Measurements from ENCODE around the gene RNF4. TPM values are rescaled to one million over a fixed set of nuclear protein-coding genes. Genes with fewer than 3 reads are reported as not detected.
A peak's percentile ranks its signal among the peaks of the same experiment; 100 is the strongest.

The RNF4 gene
- total RNA-seq, 1 experiment from 2014 or later: 113 TPM

GRCh38 chr4:2437475-2438215 lies 31.3 kb upstream of the RNF4 start:
- H3K36me3 ChIP-seq (ENCODE audit: insufficient read depth, low read length, poor library complexity, severe bottlenecking): no peaks in the 10 kb centered on the region
- no peak overlapping the region for H3K4me3 ChIP-seq (ENCODE audit: low read depth, low read length, poor library complexity, severe bottlenecking)
- H3K4me1 ChIP-seq (ENCODE audit: insufficient read depth, low read length, poor library complexity, severe bottlenecking): peaks cover 5% of the 10 kb centered on the region
- H3K9me3 ChIP-seq (ENCODE audit: low read depth, low read length, poor library complexity, severe bottlenecking): no peaks in the 10 kb centered on the region
- DNase-seq (ENCODE audit: low spot score): no peak
- no peaks in the 10 kb centered on the region for H3K27me3 ChIP-seq (replicated peaks; ENCODE audit: insufficient read depth, low read depth, low read length, poor library complexity)
- no peak for TF ChIP-seq EZH2 (IDR thresholded peaks at IDR 0.05; ENCODE audit: borderline replicate concordance, low read depth, low read length, poor library complexity, severe bottlenecking)
- TF ChIP-seq CTCF (conservative IDR thresholded peaks at IDR 0.05; ENCODE audit: low read depth, low read length): no peak
- ChIA-PET POLR2A (ENCODE audit: low non-redundant PET) (no interaction called here), CTCF (interaction anchor here (0.5 kb wide), 1 partner anchor 138 kb away, joined by 4 read pairs; no protein-coding TSS in a partner anchor)
- no TSS peak for BruUV-seq (replicated peaks)
- intact Hi-C loops (cut with micrococcal nuclease; ENCODE audit: unreplicated experiment): no loop called here
- H3K27ac ChIP-seq (ENCODE audit: low read depth, low read length, poor library complexity, severe bottlenecking): no peak overlapping the region

GRCh38 chr4:2438822-2439718 lies 29.8 kb upstream of the RNF4 start:
- H3K27ac ChIP-seq (ENCODE audit: low read depth, low read length, poor library complexity, severe bottlenecking): no peak overlapping the region
- CTCF ChIA-PET: no interaction called here
- no peaks in the 10 kb centered on the region for H3K9me3 ChIP-seq (ENCODE audit: low read depth, low read length, poor library complexity, severe bottlenecking)
- H3K27me3 ChIP-seq (replicated peaks; ENCODE audit: insufficient read depth, low read depth, low read length, poor library complexity): no peaks in the 10 kb centered on the region
- no TSS peak for BruUV-seq (replicated peaks)
- POLR2A ChIA-PET (ENCODE audit: low non-redundant PET): no interaction called here
- no peaks in the 10 kb centered on the region for H3K36me3 ChIP-seq (ENCODE audit: insufficient read depth, low read length, poor library complexity, severe bottlenecking)
- no peak for TF ChIP-seq EZH2 (IDR thresholded peaks at IDR 0.05; ENCODE audit: borderline replicate concordance, low read depth, low read length, poor library complexity, severe bottlenecking)
- TF ChIP-seq CTCF (conservative IDR thresholded peaks at IDR 0.05; ENCODE audit: low read depth, low read length): no peak
- intact Hi-C loops (cut with micrococcal nuclease; ENCODE audit: unreplicated experiment): no loop called here
- no peak for DNase-seq (ENCODE audit: low spot score)
- H3K4me3 ChIP-seq (ENCODE audit: low read depth, low read length, poor library complexity, severe bottlenecking): no peak overlapping the region
- peaks cover 4% of the 10 kb centered on the region for H3K4me1 ChIP-seq (ENCODE audit: insufficient read depth, low read length, poor library complexity, severe bottlenecking)

GRCh38 chr4:2441393-2442174 lies 27.3 kb upstream of the RNF4 start:
- Histone ChIP-seq H3K4me1 (ENCODE audit: insufficient read depth, low read length, poor library complexity, severe bottlenecking) (no peaks in the 10 kb centered on the region), H3K27ac (ENCODE audit: low read depth, low read length, poor library complexity, severe bottlenecking) (no peak overlapping the region), H3K27me3 (replicated peaks; ENCODE audit: insufficient read depth, low read depth, low read length, poor library complexity) (no peaks in the 10 kb centered on the region), H3K4me3 (ENCODE audit: low read depth, low read length, poor library complexity, severe bottlenecking) (no peak overlapping the region), H3K36me3 (ENCODE audit: insufficient read depth, low read length, poor library complexity, severe bottlenecking) (no peaks in the 10 kb centered on the region), H3K9me3 (ENCODE audit: low read depth, low read length, poor library complexity, severe bottlenecking) (no peaks in the 10 kb centered on the region)
- POLR2A ChIA-PET (ENCODE audit: low non-redundant PET): no interaction called here
- no TSS peak for BruUV-seq (replicated peaks)
- peak; percentile 88 for DNase-seq (ENCODE audit: low spot score)
- intact Hi-C loops (cut with micrococcal nuclease; ENCODE audit: unreplicated experiment): loop anchor here (1.0 kb wide), 1 partner anchor 221 kb away; no protein-coding TSS in a partner anchor
- CTCF ChIA-PET: interaction anchor here (0.5 to 1.6 kb wide), 7 partner anchors 14 to 594 kb away, joined by 3 to 13 read pairs (median 4); no protein-coding TSS in a partner anchor
- TF ChIP-seq CTCF (conservative IDR thresholded peaks at IDR 0.05; ENCODE audit: low read depth, low read length): peak; percentile 98
- no peak for TF ChIP-seq EZH2 (IDR thresholded peaks at IDR 0.05; ENCODE audit: borderline replicate concordance, low read depth, low read length, poor library complexity, severe bottlenecking)
